ACHN (cell line): ENCODE data around the gene TXNDC16.

Experiments
- DNase-seq: peaks from one replicate; pipeline ENCODE4 v3.0.0-alpha.2; 2015
- in situ Hi-C: cut with HindIII; loops from 2 replicates; pipeline ENCODE4 v1.10.0; 2017; ENCODE audit warnings: low sequenced_read_pairs, low pct_ligation_motif_present, low pct_unique_long_range_greater_than_20kb

The TXNDC16 gene

GRCh38 chr14:52467515-52468266 lies 84.6 kb downstream of the TXNDC16 start:
- in situ Hi-C loops = no loop called here
- no peak for DNase-seq

- no peak for DNase-seq
- in situ Hi-C loops = no loop called here
Measured at GRCh38 chr14:52464175-52464574, 88.1 kb downstream of the TXNDC16 start.

DNA sequence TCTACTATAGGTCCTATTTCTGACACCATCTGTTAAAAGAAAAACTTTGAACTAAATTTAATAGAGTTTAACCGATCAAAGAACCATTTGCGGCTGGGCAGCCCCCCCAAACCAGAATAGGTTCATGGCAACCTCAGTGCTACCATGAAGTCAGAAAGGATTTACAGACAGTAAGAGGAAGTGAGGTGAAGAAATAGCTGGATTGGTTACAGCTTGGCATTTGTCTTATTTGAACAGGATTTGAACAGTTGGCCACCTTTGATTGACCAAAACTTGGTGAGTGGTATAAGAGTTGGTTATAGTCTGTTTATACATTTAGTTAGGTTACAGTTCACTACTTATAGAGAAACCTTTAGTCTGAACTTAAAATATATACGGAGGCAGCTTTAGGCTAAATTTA lies 88.9 kb downstream of the TXNDC16 start:
- DNase-seq = no peak
- in situ Hi-C loops = no loop called here

DNA sequence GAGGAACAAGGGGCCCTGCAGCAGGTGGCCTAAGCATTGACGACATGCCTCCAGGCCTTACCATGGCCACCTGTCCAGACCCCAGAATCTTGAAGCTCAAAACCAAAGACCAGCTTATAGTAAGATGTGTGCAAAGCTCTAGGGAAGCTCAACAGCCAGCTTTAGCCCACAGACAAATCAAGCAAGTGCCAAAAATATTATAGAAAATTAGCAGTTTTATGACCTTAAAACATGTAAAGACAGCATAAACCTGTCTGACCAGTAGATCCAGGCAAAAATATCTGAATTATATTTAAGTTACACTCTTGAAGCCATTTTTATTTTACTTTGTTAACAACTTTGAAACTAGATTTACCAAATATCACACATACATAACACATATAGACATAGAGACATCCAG lies 90.6 kb downstream of the TXNDC16 start:
- in situ Hi-C loops = no loop called here
- no peak for DNase-seq

- in situ Hi-C loops = no loop called here
- no peak for DNase-seq
Measured at GRCh38 chr14:52458721-52459085, 93.6 kb downstream of the TXNDC16 start.

- DNase-seq = no peak
Measured at GRCh38 chr14:52457411-52457810, 94.9 kb downstream of the TXNDC16 start.

GRCh38 chr14:52455291-52456088 lies 96.8 kb downstream of the TXNDC16 start:
- no peak for DNase-seq
- in situ Hi-C loops = no loop called here

More at GRCh38 chr14:52457411-52457810, 94.9 kb downstream of the TXNDC16 start:
- in situ Hi-C loops = no loop called here

- no peak for DNase-seq
- in situ Hi-C loops = no loop called here
Measured at GRCh38 chr14:52447236-52447635, 105.1 kb downstream of the TXNDC16 start.

DNA sequence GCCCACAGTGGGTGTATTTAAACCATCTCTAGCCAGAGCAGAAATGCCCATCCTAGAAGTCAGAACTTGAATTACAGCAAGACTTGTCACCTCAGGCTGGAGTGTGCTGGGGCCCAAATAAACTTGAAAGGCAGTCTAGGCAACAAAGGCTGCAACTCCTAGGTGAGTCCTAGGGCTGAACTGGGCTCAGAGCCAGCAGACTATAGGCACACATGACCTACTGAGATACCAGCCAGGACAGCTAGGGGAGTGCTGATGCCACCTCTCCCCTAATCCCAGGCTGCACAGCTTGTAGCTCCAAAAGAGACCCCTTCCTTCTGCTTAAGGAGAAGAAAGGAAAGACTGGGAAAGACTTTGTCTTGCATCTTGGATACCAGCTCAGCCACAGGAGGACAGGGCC lies 106.0 kb downstream of the TXNDC16 start:
- no peak for DNase-seq
- in situ Hi-C loops = no loop called here

- DNase-seq = no peak
- in situ Hi-C loops = no loop called here
Measured at GRCh38 chr14:52443506-52443905, 108.8 kb downstream of the TXNDC16 start.

GRCh38 chr14:52442602-52443001 lies 109.7 kb downstream of the TXNDC16 start:
- DNase-seq = no peak
- in situ Hi-C loops = no loop called here

GRCh38 chr14:52442166-52442565 lies 110.1 kb downstream of the TXNDC16 start:
- in situ Hi-C loops = no loop called here

GRCh38 chr14:52439476-52439875 lies 112.8 kb downstream of the TXNDC16 start:
- in situ Hi-C loops = no loop called here
- no peak for DNase-seq

More at GRCh38 chr14:52442166-52442565, 110.1 kb downstream of the TXNDC16 start:
- no peak for DNase-seq

DNA sequence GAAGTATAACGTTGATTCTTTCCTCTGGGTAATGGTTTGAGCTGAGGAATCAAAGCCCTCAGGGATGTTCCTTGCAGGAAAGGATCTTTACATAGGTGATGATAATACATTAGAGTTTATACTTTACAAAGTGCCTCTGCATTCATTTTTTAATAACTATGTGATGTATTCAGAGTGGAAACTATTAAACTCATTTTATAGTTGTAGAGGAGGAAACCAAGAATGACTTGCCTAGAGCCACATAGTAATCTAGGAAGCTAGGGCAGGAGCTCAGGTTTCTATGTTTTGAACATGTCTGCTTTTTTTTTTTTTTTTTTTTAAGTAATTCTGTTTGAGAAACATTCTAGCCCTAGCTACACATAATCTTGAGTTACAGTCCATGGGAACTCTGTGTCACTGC lies 117.3 kb downstream of the TXNDC16 start:
- DNase-seq = no peak
- in situ Hi-C loops = no loop called here

DNA sequence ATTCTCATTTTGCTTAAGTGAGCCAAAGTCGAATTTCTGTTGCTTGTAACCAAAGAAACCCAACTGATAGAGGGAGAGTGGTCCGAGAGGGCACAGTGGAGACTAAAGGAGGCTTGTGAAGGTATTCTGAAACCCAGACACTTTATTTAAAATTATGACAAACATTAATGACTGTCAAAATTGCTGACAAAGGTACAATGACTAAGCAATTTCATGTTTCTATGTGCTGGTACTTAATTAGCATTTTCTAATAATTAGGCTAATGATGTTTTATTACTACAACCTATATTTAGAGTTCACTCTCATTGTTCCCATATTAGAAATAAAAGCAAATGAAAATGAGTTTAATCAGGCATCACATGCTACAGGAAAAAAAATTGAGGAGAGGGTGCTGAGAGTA lies 121.8 kb downstream of the TXNDC16 start:
- DNase-seq = no peak
- in situ Hi-C loops = no loop called here

DNA sequence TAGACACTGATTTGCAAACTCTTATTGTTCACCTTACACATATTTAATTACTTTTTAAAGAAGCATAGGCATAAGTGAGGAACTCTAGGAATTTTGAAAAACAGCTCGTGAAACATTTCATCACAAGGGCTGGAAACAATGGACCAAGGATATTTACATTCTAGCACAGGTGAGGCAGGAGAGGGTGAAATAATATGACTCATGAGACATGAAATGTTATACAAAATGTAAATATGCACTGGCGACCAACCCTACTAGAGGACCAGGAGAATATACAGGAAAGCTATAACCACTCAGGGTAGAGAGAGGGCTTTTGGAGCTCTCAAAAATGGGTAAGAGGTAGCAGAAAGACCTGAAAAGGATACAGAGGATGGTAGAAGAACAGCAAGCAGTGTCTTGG lies 122.9 kb downstream of the TXNDC16 start:
- DNase-seq = no peak
- in situ Hi-C loops = no loop called here

- no peak for DNase-seq
- in situ Hi-C loops = no loop called here
Measured at GRCh38 chr14:52427460-52427859, 124.8 kb downstream of the TXNDC16 start.

DNA sequence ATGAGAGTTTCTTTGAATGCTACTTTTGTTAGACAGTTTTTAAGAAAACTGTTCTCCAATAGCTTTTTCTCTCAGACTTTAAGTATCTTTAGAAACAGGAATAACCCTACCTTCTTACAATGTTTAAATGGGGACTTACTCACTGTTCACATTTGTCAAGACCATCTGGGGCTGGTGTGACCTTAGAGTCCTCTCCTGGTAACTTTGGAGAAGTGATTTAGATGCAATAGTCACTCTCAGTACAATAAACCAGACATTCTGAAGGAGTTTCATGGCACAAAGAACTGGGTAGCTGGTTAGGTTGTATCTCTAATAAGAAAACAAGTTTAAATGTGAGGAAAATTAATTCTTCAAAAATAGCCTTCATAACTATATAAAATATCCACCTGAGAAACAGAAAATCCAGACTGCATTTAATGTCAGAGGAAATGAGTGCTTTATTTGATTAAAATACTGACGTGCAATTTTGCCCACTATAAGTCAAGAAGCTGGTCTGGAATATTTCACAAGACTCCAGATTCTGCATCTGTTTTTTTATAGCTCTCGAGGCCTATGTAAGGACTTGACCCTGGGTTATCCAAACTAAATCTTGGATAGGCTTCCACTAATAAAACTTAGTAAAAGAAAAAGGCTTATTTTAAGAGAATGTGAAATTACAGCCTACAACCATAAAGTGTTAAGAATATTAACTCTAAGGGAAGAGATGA lies 129.5 kb downstream of the TXNDC16 start:
- in situ Hi-C loops = no loop called here
- DNase-seq = no peak

- in situ Hi-C loops = no loop called here
- DNase-seq = no peak
Measured at GRCh38 chr14:52417139-52417538, 135.2 kb downstream of the TXNDC16 start.
